HepG2 (cell line): Measurements from ENCODE around the gene TMEM256. TPM values are rescaled to one million over a fixed set of nuclear protein-coding genes. Genes with fewer than 3 reads are reported as not detected.
A peak's percentile ranks its signal among the peaks of the same experiment; 100 is the strongest.

ENCODE experiments used
- ATAC-seq: fragments of 200-7000 bp; cut with Tn5 transposase; 3 replicates; pipeline ENCODE4 v1.9.1; 2020; ENCODE audit warnings: mild to moderate bottlenecking, moderate library complexity
- BruUV-seq: library from RNA; stranded (reverse); fragments of 400-500 nt; replicated peaks from 2 replicates; lab custom pipeline; 2021; lab: Mats Ljungman, UMichigan
- CTCF ChIA-PET: fragments of 300-600 bp; formaldehyde crosslinking; extraction: SDS; loops from one replicate; lab custom pipeline; 2021; ENCODE audit warnings: low total read pairs, inconsistent platforms, low intra/inter-chr PET ratio; lab: Yijun Ruan, JAX
- POLR2A ChIA-PET: fragments of 350-600 bp; sonication (Branson Sonifier 250); formaldehyde crosslinking; loops from one replicate; lab custom pipeline; 2020; ENCODE audit warnings: antibody characterized with exemption, inconsistent platforms; lab: Yijun Ruan, JAX
- DNase-seq: peaks from one replicate; pipeline ENCODE4 v3.0.0-alpha.2; 2015; ENCODE audit warnings: low spot score
- FAIRE-seq: peaks from 3 replicates; lab custom pipeline; 2011; peaks lifted over from hg19 to GRCh38; lab: Jason Lieb, UNC
- H2AFZ ChIP-seq: one replicate; pipeline ENCODE4 v1.6.1; 2011; ENCODE audit warnings: low read length, inconsistent platforms
- H3K27ac ChIP-seq: fragments of 300-600 bp; 3 replicates; pipeline ENCODE4 v1.8.0; 2011; ENCODE audit warnings: mixed run types, mild to moderate bottlenecking, mixed read lengths, low read length, inconsistent platforms; ENCODE audit not compliant: insufficient read depth; ENCODE audit errors: extremely low read length
- H3K27me3 ChIP-seq, 2 experiments: fragments of 200-600 bp in 1 of 2; 2 replicates in 1 of 2; 3 replicates in 1 of 2; pipeline versions ENCODE4 v1.6.0 to v1.8.0; 2011; ENCODE audit warnings: low read length in 2 of 2, mild to moderate bottlenecking in 2 of 2, moderate library complexity in 2 of 2, inconsistent platforms in 1 of 2; ENCODE audit not compliant: insufficient read depth in 2 of 2, control insufficient read depth in 1 of 2
- H3K36me3 ChIP-seq, 2 experiments: fragments of 200-600 bp in 1 of 2; replicated peaks in 1 of 2; 2 replicates in 1 of 2; 3 replicates in 1 of 2; pipeline versions ENCODE4 v1.5.1 to v1.8.0; 2011; ENCODE audit warnings: low read length in 2 of 2, inconsistent platforms in 1 of 2; ENCODE audit not compliant: insufficient read depth in 2 of 2, control insufficient read depth in 1 of 2
- H3K4me1 ChIP-seq: 2 replicates; pipeline ENCODE4 v1.5.1; 2012; ENCODE audit warnings: low read length, inconsistent platforms; ENCODE audit not compliant: insufficient read depth
- H3K4me2 ChIP-seq: 2 replicates; pipeline ENCODE4 v1.6.0; 2011; ENCODE audit warnings: low read depth, low read length, inconsistent platforms
- H3K4me3 ChIP-seq, 3 experiments: fragments of 200-600 bp in 1 of 3; sonication (generic), shearing (Covaris generic) in 1 of 3; replicated peaks in 1 of 3; 2 replicates each; pipeline ENCODE4 v1.5.1; 2011 to 2016; ENCODE audit warnings: low read length in 3 of 3, inconsistent platforms in 2 of 3, low read depth in 2 of 3, mild to moderate bottlenecking in 2 of 3, control low read depth in 1 of 3, mixed read lengths in 1 of 3; ENCODE audit not compliant: insufficient read depth in 1 of 3
- H3K79me2 ChIP-seq: one replicate; pipeline ENCODE4 v1.6.1; 2011; ENCODE audit warnings: low read length, inconsistent platforms; ENCODE audit not compliant: insufficient read depth
- H3K9ac ChIP-seq: 2 replicates; pipeline ENCODE4 v1.6.0; 2011; ENCODE audit warnings: mild to moderate bottlenecking, low read depth, low read length, inconsistent platforms; ENCODE audit not compliant: insufficient read depth
- H3K9me3 ChIP-seq: 2 replicates; pipeline ENCODE4 v1.5.1; 2012; ENCODE audit warnings: mild to moderate bottlenecking, low read length
- H4K20me1 ChIP-seq: 2 replicates; pipeline ENCODE4 v1.6.0; 2011; ENCODE audit warnings: inconsistent platforms, mild to moderate bottlenecking, low read length, moderate library complexity; ENCODE audit not compliant: insufficient read depth
- FOXP4 ChIP-seq: sonication (generic); formaldehyde crosslinking; IDR thresholded peaks from 2 replicates; pipeline ENCODE4 v1.4.0; 2020; ENCODE audit warnings: missing genetic modification reagents
- MAFF ChIP-seq: IDR thresholded peaks from 2 replicates; pipeline ENCODE4 v1.6.1; 2011; ENCODE audit warnings: low read depth, low read length, improper control_type of control experiment
- MAFK ChIP-seq, 2 experiments: IDR thresholded peaks in 1 of 2; conservative IDR thresholded peaks in 1 of 2; 2 replicates each; pipeline ENCODE4 v1.6.1; 2011; ENCODE audit warnings: improper control_type of control experiment in 2 of 2, low read length in 2 of 2
- RNF2 ChIP-seq: fragments of 450-650 bp; conservative IDR thresholded peaks from 2 replicates; pipeline ENCODE4 v1.6.1; 2016; ENCODE audit warnings: low read depth
- SUZ12 ChIP-seq: fragments of 150-350 bp; IDR thresholded peaks from 2 replicates; pipeline ENCODE4 v1.6.1; 2014; ENCODE audit warnings: low read depth, low read length
- ZNF33A ChIP-seq: sonication (generic); formaldehyde crosslinking; IDR thresholded peaks from 2 replicates; pipeline ENCODE4 v1.5.1; 2020; ENCODE audit warnings: missing genetic modification reagents, mild to moderate bottlenecking, moderate library complexity, borderline replicate concordance
- ZNF563 ChIP-seq: sonication (generic); formaldehyde crosslinking; IDR thresholded peaks from 2 replicates; pipeline ENCODE4 v1.8.0; 2022; ENCODE audit warnings: mild to moderate bottlenecking, moderate library complexity, missing genetic modification reagents
- WGBS: methylation state at CpG from one replicate; pipeline ENCODE4 v1.1.6; 2017; ENCODE audit warnings: low lambda C conversion rate; 5-methylcytosine and 5-hydroxymethylcytosine counted together
- in situ Hi-C: cut with HindIII; loops from 2 replicates; pipeline ENCODE4 v1.10.0; 2017; ENCODE audit warnings: low pct_unique_long_range_greater_than_20kb; ENCODE audit not compliant: extremely low pct_ligation_motif_present
- intact Hi-C: fragments of 100-400 bp; cut with micrococcal nuclease; formaldehyde crosslinking; loops from one replicate; pipeline ENCODE4 v1.10.0; 2022; ENCODE audit not compliant: unreplicated experiment
- polyA plus RNA-seq, 8 experiments: library from polyadenylated mRNA; depleted of rRNA in 3 of 8; stranded (reverse) in 7 of 8; unstranded in 1 of 8; fragments of >200 nt; fragmentation: Illumina TruSeq in 4 of 8; extraction: Trizol in 4 of 8; gene quantifications; 2 replicates each; pipeline versions ENCODE4 v1.2.1 to v1.2.3, GENCODE V29; 2011 to 2016; ENCODE audit warnings: low read depth in 4 of 8, missing spikeins in 1 of 8, mixed read lengths in 1 of 8; ENCODE audit not compliant: insufficient read depth in 1 of 8
- total RNA-seq, 5 experiments: library from RNA; depleted of rRNA; stranded (reverse); fragments of >200 nt; fragmentation: Illumina TruSeq; extraction: Trizol; gene quantifications; 2 replicates each; pipeline ENCODE4 v1.2.3, GENCODE V29; 2016; ENCODE audit warnings: low read depth in 1 of 5

TMEM256 gene
- total and polyA plus RNA-seq, 2 of the 13 experiments (the other 11 are each of a cell fraction or from before 2014, with no cell fraction given): 231 to 252 TPM

GRCh38 chr17:7407082-7407481, 3.2 kb upstream of the TMEM256 start (continued):
- TF ChIP-seq ZNF33A (CRISPR knock-in tag): no peak
- TF ChIP-seq RNF2: no peak
- TF ChIP-seq MAFF: no peak
- TF ChIP-seq ZNF563: no peak

GRCh38 chr17:7406235-7406825, 2.4 kb upstream of the TMEM256 start:
- Histone ChIP-seq H3K36me3 (0 out of 5 replicates have a peak, but pooled peaks cover 0 to 2% of the 10 kb centered on the region in 2 experiments), H3K4me1 (peaks cover 18% of the 10 kb centered on the region), H3K27ac (no peak overlapping the region), H2AFZ (no peak overlapping the region), H3K27me3 (no peaks in the 10 kb centered on the region; a peak in 1 of 5 replicates), H3K4me2 (peak overlapping the region; percentile 80), H3K4me3 (no peak overlapping the region; a peak in 1 of 6 replicates), H3K9ac (no peak overlapping the region), H4K20me1 (no peaks in the 10 kb centered on the region), H3K79me2 (peaks cover 4% of the 10 kb centered on the region), H3K9me3 (no peaks in the 10 kb centered on the region)
- TF ChIP-seq MAFF (0 out of 2 replicates have a peak, but pooled peaks have one; percentile 29), FOXP4 (CRISPR knock-in tag) (no peak), SUZ12 (no peak), MAFK (conservative IDR thresholded peaks at IDR 0.05 in 1 of 2, IDR thresholded peaks at IDR 0.05 in 1 of 2; ENCODE audit: low read length in 2 of 2) (peak in 1 of 2 experiments; percentile 47; a peak in 3 of 4 replicates)
- CTCF ChIA-PET: no interaction called here
- no peak for DNase-seq
- no TSS peak for BruUV-seq
- 71% methylated on average over 4 of the region's 12 CpGs for WGBS
- in situ Hi-C loops: no loop called here
- FAIRE-seq: no peak
- POLR2A ChIA-PET: no interaction called here
- intact Hi-C loops: no loop called here
- no peak for ATAC-seq
